HCT116 (cell line): ENCODE results near the gene C1R. TPM values are rescaled to one million over a fixed set of nuclear protein-coding genes. Genes with fewer than 3 reads are reported as not detected.

ENCODE experiments used
- ATAC-seq: fragments of 200-7000 bp; cut with Tn5 transposase; 2 replicates; pipeline ENCODE4 v1.9.1; 2020; ENCODE audit warnings: mild to moderate bottlenecking, moderate library complexity
- BruUV-seq: library from RNA; stranded (reverse); fragments of 400-500 nt; replicated peaks from 2 replicates; lab custom pipeline; 2021; lab: Mats Ljungman, UMichigan
- CTCF ChIA-PET: fragments of 300-600 bp; sonication (Branson Sonifier 250); formaldehyde crosslinking; loops from one replicate; lab custom pipeline; 2021; ENCODE audit warnings: antibody characterized with exemption; lab: Charles Lee
- POLR2A ChIA-PET: fragments of 300-600, 350-600 bp; sonication (Branson Sonifier 250); formaldehyde crosslinking; loops from one replicate; lab custom pipeline; 2021; ENCODE audit warnings: antibody characterized with exemption; lab: Charles Lee
- RAD21 ChIA-PET, 2 experiments: fragments of 300-600 bp; sonication (Branson Sonifier 250); formaldehyde crosslinking; loops; one replicate each; lab custom pipeline; 2023; ENCODE audit warnings: low total read pairs in 2 of 2; ENCODE audit not compliant: uncharacterized antibody in 2 of 2, unreplicated experiment in 2 of 2, low non-redundant PET in 1 of 2; lab: Charles Lee
- DNase-seq: peaks from one replicate; pipeline ENCODE4 v3.0.0-alpha.2; 2010; ENCODE audit warnings: low read depth, low spot score
- H2AFZ ChIP-seq: fragments of 200-600 bp; shearing (Covaris generic), sonication (generic); 2 replicates; pipeline ENCODE4 v1.6.1; 2017; ENCODE audit warnings: low read depth, mixed run types, mixed read lengths, antibody characterized with exemption, low read length; ENCODE audit not compliant: poor library complexity, severe bottlenecking
- H3K27ac ChIP-seq: 2 replicates; pipeline ENCODE4 v1.5.1; 2012; ENCODE audit warnings: low read depth, low read length
- H3K27me3 ChIP-seq: fragments of 200-600 bp; sonication (generic); 2 replicates; pipeline ENCODE4 v1.6.1; 2016; ENCODE audit warnings: mixed run types, low read length, mixed read lengths; ENCODE audit not compliant: insufficient read depth
- H3K36me3 ChIP-seq, 2 experiments: fragments of 200-500 bp in 1 of 2; fragments of 200-600 bp in 1 of 2; sonication (Bioruptor generic) in 1 of 2; sonication (generic) in 1 of 2; 2 replicates each; pipeline versions ENCODE4 v1.5.1 to v1.6.1; 2014 to 2016; ENCODE audit warnings: low read length in 2 of 2, inconsistent platforms in 1 of 2, mixed read lengths in 1 of 2, mixed run types in 1 of 2; ENCODE audit not compliant: insufficient read depth in 2 of 2, control insufficient read depth in 1 of 2
- H3K4me1 ChIP-seq, 2 experiments: fragments of 200-600 bp in 1 of 2; sonication (generic) in 1 of 2; 2 replicates each; pipeline versions ENCODE4 v1.5.1 to v1.6.1; 2012 to 2017; ENCODE audit warnings: low read length in 2 of 2, inconsistent platforms in 1 of 2, mild to moderate bottlenecking in 1 of 2, mixed read lengths in 1 of 2, mixed run types in 1 of 2, moderate library complexity in 1 of 2; ENCODE audit not compliant: insufficient read depth in 2 of 2, control insufficient read depth in 1 of 2
- H3K4me2 ChIP-seq: fragments of 200-600 bp; sonication (generic); 2 replicates; pipeline ENCODE4 v1.6.1; 2017; ENCODE audit warnings: mixed run types, low read length, mixed read lengths
- H3K4me3 ChIP-seq, 2 experiments: fragments of 200-600 bp in 1 of 2; sonication (generic) in 1 of 2; replicated peaks in 1 of 2; 2 replicates each; pipeline ENCODE4 v1.5.1; 2011 to 2016; ENCODE audit warnings: low read length in 2 of 2, control low read depth in 1 of 2, low read depth in 1 of 2, mild to moderate bottlenecking in 1 of 2, mixed read lengths in 1 of 2, mixed run types in 1 of 2
- H3K79me2 ChIP-seq: fragments of 200-600 bp; sonication (generic); 2 replicates; pipeline ENCODE4 v1.6.1; 2017; ENCODE audit warnings: mild to moderate bottlenecking, mixed run types, low read length, moderate library complexity, mixed read lengths; ENCODE audit not compliant: insufficient read depth
- H3K9ac ChIP-seq: fragments of 200-600 bp; sonication (generic); 2 replicates; pipeline ENCODE4 v1.6.1; 2016; ENCODE audit warnings: low read length, mixed read lengths
- H3K9me2 ChIP-seq: fragments of 200-600 bp; sonication (generic), shearing (Covaris generic); 2 replicates; pipeline ENCODE4 v1.6.1; 2017; ENCODE audit warnings: mixed run types, mild to moderate bottlenecking, moderate library complexity; ENCODE audit not compliant: insufficient read depth
- H3K9me3 ChIP-seq, 2 experiments: fragments of 200-500 bp in 1 of 2; fragments of 200-600 bp in 1 of 2; sonication (Bioruptor generic) in 1 of 2; sonication (generic) in 1 of 2; 2 replicates each; pipeline ENCODE4 v1.6.1; 2014 to 2017; ENCODE audit warnings: low read length in 2 of 2, mixed read lengths in 2 of 2, inconsistent platforms in 1 of 2, low read depth in 1 of 2, mild to moderate bottlenecking in 1 of 2, mixed run types in 1 of 2, moderate library complexity in 1 of 2; ENCODE audit not compliant: control insufficient read depth in 1 of 2, insufficient read depth in 1 of 2
- H4K20me1 ChIP-seq: fragments of 200-600 bp; sonication (generic), shearing (Covaris generic); 2 replicates; pipeline ENCODE4 v1.6.1; 2017; ENCODE audit warnings: mixed run types, mild to moderate bottlenecking, moderate library complexity; ENCODE audit not compliant: insufficient read depth
- CEBPB ChIP-seq: IDR thresholded peaks from 2 replicates; pipeline ENCODE4 v1.6.1; 2012; ENCODE audit warnings: low read depth
- EGR1 ChIP-seq: IDR thresholded peaks from 2 replicates; pipeline ENCODE4 v1.6.1; 2012; ENCODE audit warnings: low read depth
- EZH2phosphoT487 ChIP-seq: fragments of 200-600 bp; IDR thresholded peaks from 2 replicates; pipeline ENCODE4 v1.6.1; 2018; ENCODE audit warnings: antibody characterized with exemption, borderline replicate concordance
- FOSL1 ChIP-seq: IDR thresholded peaks from 2 replicates; pipeline ENCODE4 v1.6.1; 2012; ENCODE audit warnings: low read depth
- POLR2AphosphoS5 ChIP-seq: IDR thresholded peaks from 2 replicates; pipeline ENCODE4 v1.6.1; 2011; ENCODE audit warnings: mild to moderate bottlenecking, low read depth, low read length, moderate library complexity
- SIN3A ChIP-seq: IDR thresholded peaks from 2 replicates; pipeline ENCODE4 v1.6.1; 2012; ENCODE audit warnings: low read depth
- SRF ChIP-seq: IDR thresholded peaks from 2 replicates; pipeline ENCODE4 v1.6.1; 2012; ENCODE audit warnings: low read depth
- TCF7L2 ChIP-seq: IDR thresholded peaks from 2 replicates; pipeline ENCODE4 v1.7.0; 2011; ENCODE audit warnings: borderline replicate concordance, inconsistent platforms; ENCODE audit not compliant: insufficient read depth, insufficient read length; ENCODE audit errors: extremely low read depth
- YY1 ChIP-seq: IDR thresholded peaks from 2 replicates; pipeline ENCODE4 v1.6.1; 2011; ENCODE audit warnings: low read length, low read depth, moderate library complexity, mild to moderate bottlenecking; ENCODE audit not compliant: insufficient replicate concordance; ENCODE audit errors: extremely low read depth
- ZNF274 ChIP-seq: fragments of 200-500 bp; sonication (Bioruptor generic); IDR thresholded peaks from 2 replicates; pipeline ENCODE4 v1.6.1; 2014; ENCODE audit warnings: mild to moderate bottlenecking, low read depth, low read length, inconsistent platforms
- intact Hi-C: fragments of 100-400 bp; cut with micrococcal nuclease; formaldehyde crosslinking; loops from 2 replicates; pipeline ENCODE4 v1.10.0; 2022
- total RNA-seq: library from RNA; stranded (reverse); gene quantifications from one replicate; pipeline ENCODE4 v1.2.1, GENCODE V29; 2021; ENCODE audit not compliant: unreplicated experiment
- TF ChIP-seq, protein P1 (sequence below), 3 experiments: fragments of 200-600 bp in 1 of 3; sonication (generic) in 1 of 3; IDR thresholded peaks in 2 of 3; conservative IDR thresholded peaks in 1 of 3; 2 replicates each; pipeline ENCODE4 v1.5.1; 2012 to 2017; ENCODE audit warnings: low read depth in 2 of 3, low read length in 2 of 3, antibody characterized with exemption in 1 of 3, borderline replicate concordance in 1 of 3, control low read depth in 1 of 3, mild to moderate bottlenecking in 1 of 3, mixed read lengths in 1 of 3, mixed run types in 1 of 3, moderate library complexity in 1 of 3; ENCODE audit not compliant: insufficient read depth in 1 of 3

C1R gene
- total RNA-seq, 1 experiment from 2014 or later, result 4.3 TPM

DNA sequence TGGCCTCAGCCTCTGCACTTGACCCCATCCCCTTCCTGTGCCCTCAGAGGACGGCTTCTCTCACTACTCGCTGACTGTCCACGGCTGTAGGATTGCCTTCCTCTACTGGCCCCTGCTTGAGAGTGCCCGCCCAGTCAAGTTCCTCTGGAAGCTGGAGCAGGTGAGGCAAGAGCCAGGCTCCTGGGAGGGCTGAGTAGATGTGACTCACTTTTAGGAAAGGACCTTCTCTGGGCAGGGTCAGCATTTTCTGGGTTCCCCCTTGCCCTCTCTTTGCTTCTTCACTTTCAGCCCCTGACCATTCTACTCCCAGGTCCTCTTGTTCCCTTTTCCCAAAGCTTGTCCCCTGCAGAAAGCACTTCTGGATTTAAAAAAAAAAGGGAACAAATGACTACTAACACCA lies 45.7 kb upstream of the C1R start:
- no peaks in the 10 kb centered on the region for H3K9me2 ChIP-seq
- no peak overlapping the region for H3K4me3 ChIP-seq
- intact Hi-C loops, result no loop called here
- no peak overlapping the region for H3K27ac ChIP-seq
- H3K4me2 ChIP-seq, result no peak overlapping the region
- H3K9me3 ChIP-seq, result no peaks in the 10 kb centered on the region
- POLR2A ChIA-PET, result no interaction called here
- H3K4me1 ChIP-seq, result no peaks in the 10 kb centered on the region
- peaks cover 0 to 8% of the 10 kb centered on the region in 2 experiments; a peak in 3 of 4 replicates for H3K36me3 ChIP-seq
- TF ChIP-seq FOSL1, result no peak
- no peak for TF ChIP-seq YY1
- TF ChIP-seq SIN3A, result no peak
- TF ChIP-seq POLR2AphosphoS5, result no peak
- no peak for TF ChIP-seq CEBPB
- TF ChIP-seq SRF, result no peak
- TF ChIP-seq ZNF274, result no peak
- TF ChIP-seq, protein P1, sequence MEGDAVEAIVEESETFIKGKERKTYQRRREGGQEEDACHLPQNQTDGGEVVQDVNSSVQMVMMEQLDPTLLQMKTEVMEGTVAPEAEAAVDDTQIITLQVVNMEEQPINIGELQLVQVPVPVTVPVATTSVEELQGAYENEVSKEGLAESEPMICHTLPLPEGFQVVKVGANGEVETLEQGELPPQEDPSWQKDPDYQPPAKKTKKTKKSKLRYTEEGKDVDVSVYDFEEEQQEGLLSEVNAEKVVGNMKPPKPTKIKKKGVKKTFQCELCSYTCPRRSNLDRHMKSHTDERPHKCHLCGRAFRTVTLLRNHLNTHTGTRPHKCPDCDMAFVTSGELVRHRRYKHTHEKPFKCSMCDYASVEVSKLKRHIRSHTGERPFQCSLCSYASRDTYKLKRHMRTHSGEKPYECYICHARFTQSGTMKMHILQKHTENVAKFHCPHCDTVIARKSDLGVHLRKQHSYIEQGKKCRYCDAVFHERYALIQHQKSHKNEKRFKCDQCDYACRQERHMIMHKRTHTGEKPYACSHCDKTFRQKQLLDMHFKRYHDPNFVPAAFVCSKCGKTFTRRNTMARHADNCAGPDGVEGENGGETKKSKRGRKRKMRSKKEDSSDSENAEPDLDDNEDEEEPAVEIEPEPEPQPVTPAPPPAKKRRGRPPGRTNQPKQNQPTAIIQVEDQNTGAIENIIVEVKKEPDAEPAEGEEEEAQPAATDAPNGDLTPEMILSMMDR (IDR thresholded peaks at IDR 0.05 in 2 of 3, conservative IDR thresholded peaks at IDR 0.05 in 1 of 3; ENCODE audit: borderline replicate concordance in 1 of 3, insufficient read depth in 1 of 3, low read depth in 2 of 3, low read length in 2 of 3), result no peak
- no peak for TF ChIP-seq EGR1
- no peak for TF ChIP-seq EZH2phosphoT487
- no peak for TF ChIP-seq TCF7L2
- TF ChIP-seq, all 23 proteins: peak for 0
- Histone ChIP-seq H2AFZ (no peak overlapping the region), H4K20me1 (no peaks in the 10 kb centered on the region), H3K9ac (no peak overlapping the region), H3K79me2 (no peaks in the 10 kb centered on the region), H3K27me3 (no peaks in the 10 kb centered on the region)
- CTCF ChIA-PET, result no interaction called here
- RAD21 ChIA-PET, result no interaction called here
- BruUV-seq, result no TSS peak
- ATAC-seq, result no peak
- DNase-seq, result no peak
